ENCODE data around the gene TRIP13.

The TRIP13 gene

DNA sequence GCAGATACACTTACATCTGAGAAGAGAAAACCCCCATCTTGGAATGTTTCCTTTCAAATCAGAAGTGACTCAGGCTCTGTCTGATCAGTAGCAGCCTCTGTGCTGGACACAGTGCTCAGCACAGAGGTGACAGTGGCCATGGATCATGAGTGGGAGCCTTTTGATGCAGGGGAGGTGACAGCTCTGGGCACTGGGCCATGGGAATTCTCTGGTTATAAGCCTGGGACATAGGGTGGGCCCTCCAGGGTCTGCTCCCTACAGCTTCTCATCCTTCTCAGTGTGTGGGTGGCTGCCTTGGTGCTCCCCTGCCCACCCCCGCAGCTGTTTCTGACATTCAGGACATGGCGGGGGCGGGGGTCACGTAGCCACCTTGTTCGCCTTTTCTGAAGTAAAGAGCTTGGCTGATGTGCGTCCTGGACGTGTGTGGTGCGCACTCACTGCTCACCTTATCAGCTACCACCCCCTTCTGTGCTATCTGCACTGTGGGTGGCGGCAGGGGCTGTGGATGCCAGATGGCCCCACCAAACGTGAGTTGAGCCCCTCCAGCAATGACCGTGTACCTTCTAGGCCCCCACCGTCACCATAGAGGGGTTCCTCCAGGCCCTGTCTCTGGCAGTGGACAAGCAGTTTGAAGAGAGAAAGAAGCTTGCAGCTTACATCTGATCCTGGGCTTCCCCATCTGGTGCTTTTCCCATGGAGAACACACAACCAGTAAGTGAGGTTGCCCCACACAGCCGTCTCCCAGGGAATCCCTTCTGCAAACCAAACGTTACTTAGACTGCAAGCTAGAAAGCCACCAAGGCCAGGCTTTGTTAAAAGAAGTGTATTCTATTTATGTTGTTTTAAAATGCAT is 24.0 kb downstream of the TRIP13 start:
- TF ChIP-seq, protein P1, sequence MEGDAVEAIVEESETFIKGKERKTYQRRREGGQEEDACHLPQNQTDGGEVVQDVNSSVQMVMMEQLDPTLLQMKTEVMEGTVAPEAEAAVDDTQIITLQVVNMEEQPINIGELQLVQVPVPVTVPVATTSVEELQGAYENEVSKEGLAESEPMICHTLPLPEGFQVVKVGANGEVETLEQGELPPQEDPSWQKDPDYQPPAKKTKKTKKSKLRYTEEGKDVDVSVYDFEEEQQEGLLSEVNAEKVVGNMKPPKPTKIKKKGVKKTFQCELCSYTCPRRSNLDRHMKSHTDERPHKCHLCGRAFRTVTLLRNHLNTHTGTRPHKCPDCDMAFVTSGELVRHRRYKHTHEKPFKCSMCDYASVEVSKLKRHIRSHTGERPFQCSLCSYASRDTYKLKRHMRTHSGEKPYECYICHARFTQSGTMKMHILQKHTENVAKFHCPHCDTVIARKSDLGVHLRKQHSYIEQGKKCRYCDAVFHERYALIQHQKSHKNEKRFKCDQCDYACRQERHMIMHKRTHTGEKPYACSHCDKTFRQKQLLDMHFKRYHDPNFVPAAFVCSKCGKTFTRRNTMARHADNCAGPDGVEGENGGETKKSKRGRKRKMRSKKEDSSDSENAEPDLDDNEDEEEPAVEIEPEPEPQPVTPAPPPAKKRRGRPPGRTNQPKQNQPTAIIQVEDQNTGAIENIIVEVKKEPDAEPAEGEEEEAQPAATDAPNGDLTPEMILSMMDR (conservative IDR thresholded peaks at IDR 0.05): no peak
- H3K27ac ChIP-seq: no peak overlapping the region

DNA sequence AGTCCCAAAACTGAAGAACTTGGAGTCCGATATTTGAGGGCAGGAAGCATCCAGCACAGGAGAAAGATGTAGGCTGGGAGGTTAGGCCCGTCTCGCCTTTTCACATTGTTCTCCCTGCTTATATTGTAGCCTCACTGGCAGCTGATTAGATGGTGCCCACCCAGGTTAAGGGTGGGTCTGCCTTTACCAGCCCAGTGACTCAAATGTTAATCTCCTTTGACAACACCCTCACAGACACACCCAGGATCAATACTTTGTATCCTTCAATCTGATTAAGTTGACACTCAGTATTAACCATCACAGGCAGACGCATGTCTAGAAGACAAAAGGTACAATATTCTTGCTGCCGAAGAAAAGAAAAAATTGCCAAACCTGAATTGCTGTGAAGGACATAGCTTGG is 26.0 kb downstream of the TRIP13 start:
- H3K27ac ChIP-seq: peak overlapping the region; percentile 10; the same call in 1 of the 2 replicates

GRCh38 chr5:919356-920000 is 26.8 kb downstream of the TRIP13 start:
- H3K27ac ChIP-seq: peak overlapping the region; percentile 10; the same call in 1 of the 2 replicates
- TF ChIP-seq, protein P1 (conservative IDR thresholded peaks at IDR 0.05): no peak

DNA sequence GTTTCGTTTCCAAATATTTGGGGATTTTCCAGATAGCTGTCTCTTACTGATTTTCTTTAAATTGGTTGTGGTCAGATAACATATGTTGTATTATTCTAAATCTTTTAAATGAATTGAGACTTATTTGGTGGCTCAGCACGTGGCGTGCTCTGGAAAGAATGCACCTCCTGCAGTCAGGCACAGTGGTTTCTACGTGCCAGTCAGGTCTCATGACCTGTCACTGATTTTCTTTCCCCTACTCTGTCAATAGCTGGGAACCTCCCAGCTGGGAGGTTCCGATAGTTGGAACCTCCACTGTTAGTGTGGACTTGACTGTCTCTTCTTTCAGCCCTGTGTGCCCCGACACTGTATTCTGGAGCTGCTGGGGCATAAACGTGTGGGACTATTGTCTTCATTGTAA is 27.6 kb downstream of the TRIP13 start:
- TF ChIP-seq, protein P1 (conservative IDR thresholded peaks at IDR 0.05): no peak
- no peak overlapping the region for H3K27ac ChIP-seq

DNA sequence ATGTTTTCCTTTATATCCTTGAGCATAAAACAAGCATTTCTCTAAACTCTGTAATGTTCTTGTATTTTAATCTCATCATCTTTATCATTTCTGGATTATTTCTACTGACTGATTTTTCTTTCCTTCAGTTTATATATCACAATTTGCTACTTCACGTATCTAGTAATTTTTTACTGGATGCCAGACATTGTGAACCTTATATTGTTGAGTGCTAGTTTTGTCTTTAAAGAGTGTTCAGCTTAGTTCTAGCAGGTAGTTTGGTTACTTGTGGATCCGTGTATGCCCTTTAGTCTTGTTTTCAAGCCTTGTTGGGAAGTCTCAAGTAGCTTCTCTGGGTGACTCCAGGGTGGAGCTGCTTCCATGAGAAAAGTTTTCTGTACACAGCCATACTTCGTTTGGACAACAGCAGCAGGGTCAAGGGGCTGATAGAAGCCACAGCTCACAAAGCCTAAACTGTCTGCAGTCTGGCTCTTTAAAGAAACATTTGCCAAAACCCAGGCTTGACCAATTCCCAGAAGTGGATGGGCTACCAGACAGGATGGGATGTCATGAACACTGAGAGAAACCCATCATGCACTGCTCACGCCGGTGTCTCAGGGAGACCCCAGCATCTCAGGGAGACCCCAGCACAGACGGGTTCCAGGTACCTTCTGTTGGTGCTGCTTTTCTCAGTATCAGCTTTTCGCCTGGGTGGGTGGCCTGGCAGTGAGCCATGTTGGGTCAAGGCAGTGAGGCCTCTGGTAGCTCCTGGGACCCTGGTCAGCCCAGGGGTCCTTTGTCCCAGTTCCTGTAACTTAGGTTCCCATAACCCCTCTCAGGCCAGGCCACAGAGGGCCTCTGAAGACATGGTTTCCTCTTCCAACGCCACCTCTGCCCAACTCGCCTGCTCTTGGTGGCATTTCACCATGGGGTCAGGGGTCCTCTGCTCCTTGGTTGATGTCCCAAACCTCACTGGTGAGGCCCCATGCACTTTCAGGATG is 29.1 kb downstream of the TRIP13 start:
- TF ChIP-seq, protein P1 (conservative IDR thresholded peaks at IDR 0.05): no peak
- no peak overlapping the region for H3K27ac ChIP-seq

DNA sequence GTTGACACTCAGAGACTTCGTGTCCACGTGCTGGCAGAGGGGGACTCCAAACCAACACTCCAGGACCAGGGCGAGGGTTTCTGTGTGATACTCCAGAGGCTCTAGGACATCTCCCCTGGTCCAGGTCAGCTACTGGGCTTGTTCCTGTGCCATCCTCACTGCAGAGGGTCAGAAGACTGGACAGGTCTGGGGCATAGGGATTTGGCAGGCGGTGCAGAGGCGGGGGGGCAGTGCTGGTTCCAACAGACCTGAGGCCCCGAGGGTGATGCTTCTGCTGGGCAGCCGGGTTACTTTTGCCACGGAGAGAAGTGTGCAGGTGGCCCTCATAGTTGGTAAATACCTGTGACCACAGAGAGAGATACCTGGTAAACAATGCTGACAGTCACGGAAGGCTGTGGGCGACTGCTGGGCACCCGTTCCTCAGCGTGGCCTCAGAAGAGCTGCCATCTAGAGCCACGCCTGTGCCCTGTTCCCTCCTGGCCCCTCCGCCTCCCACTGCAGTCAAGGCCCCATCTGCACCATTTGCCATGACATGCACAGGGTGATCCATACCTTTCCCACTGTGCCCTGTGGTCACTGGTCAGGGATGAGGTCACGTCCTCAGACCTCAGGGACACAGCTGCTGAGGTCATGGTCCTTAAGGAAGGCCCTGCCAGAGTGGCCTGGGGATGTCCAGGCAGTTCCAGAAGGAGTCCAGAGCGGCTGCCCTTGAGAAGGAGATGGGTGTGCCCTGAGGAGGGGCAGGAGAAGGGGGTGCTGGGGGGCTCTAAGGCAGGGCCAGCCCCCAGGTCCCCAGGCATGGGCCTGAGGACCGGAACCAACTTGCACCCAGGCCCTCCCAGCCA is 30.0 kb downstream of the TRIP13 start:
- TF ChIP-seq, protein P1 (conservative IDR thresholded peaks at IDR 0.05): no peak
- H3K27ac ChIP-seq: no peak overlapping the region

- TF ChIP-seq, protein P1 (conservative IDR thresholded peaks at IDR 0.05): peak; percentile 93
- no peak overlapping the region for H3K27ac ChIP-seq
Measured at GRCh38 chr5:923281-923873, 30.7 kb downstream of the TRIP13 start.
